Measurements from ENCODE around the gene STARD13.

DNA sequence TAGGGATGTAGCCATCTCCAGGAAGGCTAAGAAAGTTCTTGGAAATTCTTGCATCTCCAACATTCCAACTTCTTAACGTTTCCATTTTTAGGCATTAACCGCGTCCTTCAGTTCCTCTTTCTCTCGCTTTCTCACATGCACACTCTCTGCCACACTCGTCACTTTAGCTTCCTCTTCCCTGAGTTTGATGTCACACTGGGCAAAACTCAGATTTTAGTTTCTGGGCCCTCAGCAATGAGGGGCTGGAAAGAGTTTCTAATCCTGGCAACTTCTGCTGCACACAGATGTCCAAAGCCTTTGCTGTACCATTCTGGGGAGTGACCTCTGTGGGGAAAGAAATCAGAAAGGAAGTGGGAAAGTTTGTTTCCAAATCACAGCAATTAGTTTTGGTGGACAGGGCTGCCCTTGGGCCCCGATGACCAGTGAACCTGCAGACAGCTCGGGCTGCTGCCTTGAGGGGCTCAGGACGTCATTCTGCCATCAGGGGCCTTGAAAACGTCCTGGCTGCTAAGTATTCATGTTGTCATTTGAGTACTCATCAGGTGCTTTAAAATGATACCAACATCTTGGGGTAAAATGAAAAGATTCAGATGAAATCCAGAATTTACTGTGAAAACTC lies 180.1 kb downstream of the STARD13 start:
- no peak for TF ChIP-seq POLR2A (IDR thresholded peaks at IDR 0.05)
- TF ChIP-seq, protein P1, sequence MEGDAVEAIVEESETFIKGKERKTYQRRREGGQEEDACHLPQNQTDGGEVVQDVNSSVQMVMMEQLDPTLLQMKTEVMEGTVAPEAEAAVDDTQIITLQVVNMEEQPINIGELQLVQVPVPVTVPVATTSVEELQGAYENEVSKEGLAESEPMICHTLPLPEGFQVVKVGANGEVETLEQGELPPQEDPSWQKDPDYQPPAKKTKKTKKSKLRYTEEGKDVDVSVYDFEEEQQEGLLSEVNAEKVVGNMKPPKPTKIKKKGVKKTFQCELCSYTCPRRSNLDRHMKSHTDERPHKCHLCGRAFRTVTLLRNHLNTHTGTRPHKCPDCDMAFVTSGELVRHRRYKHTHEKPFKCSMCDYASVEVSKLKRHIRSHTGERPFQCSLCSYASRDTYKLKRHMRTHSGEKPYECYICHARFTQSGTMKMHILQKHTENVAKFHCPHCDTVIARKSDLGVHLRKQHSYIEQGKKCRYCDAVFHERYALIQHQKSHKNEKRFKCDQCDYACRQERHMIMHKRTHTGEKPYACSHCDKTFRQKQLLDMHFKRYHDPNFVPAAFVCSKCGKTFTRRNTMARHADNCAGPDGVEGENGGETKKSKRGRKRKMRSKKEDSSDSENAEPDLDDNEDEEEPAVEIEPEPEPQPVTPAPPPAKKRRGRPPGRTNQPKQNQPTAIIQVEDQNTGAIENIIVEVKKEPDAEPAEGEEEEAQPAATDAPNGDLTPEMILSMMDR (IDR thresholded peaks at IDR 0.05), result no peak
